NCI-H1436 (cell line): ENCODE data around the gene HELZ2.

ENCODE experiments used
- DNase-seq: peaks from one replicate; lab custom pipeline; 2025; lab: John Stamatoyannopoulos, UW

Gene HELZ2

GRCh38 chr20:63549679-63550282 is 24.3 kb downstream of the HELZ2 start:
- DNase-seq: no peak

- no peak for DNase-seq
Measured at GRCh38 chr20:63549019-63549418, 25.0 kb downstream of the HELZ2 start.

GRCh38 chr20:63548542-63548941 is 25.5 kb downstream of the HELZ2 start:
- no peak for DNase-seq

- DNase-seq: no peak
Measured at GRCh38 chr20:63547725-63548480, 26.1 kb downstream of the HELZ2 start, which contains the start of gene SRMS. TSS of gene SRMS (minus strand) at chr20:63547749. CDS start at chr20:63547463, 286 bp downstream.

- no peak for DNase-seq
Measured at GRCh38 chr20:63546956-63547724, 26.9 kb downstream of the HELZ2 start.

- no peak for DNase-seq
Measured at GRCh38 chr20:63546256-63546955, 27.6 kb downstream of the HELZ2 start.

GRCh38 chr20:63545814-63546213 is 28.2 kb downstream of the HELZ2 start:
- no peak for DNase-seq

GRCh38 chr20:63544958-63545516 is 29.0 kb downstream of the HELZ2 start:
- no peak for DNase-seq

GRCh38 chr20:63544241-63544957 is 29.6 kb downstream of the HELZ2 start:
- no peak for DNase-seq

- DNase-seq: no peak
Measured at GRCh38 chr20:63543733-63544132, 30.3 kb downstream of the HELZ2 start.

GRCh38 chr20:63543131-63543530 is 30.9 kb downstream of the HELZ2 start:
- no peak for DNase-seq

- DNase-seq: no peak
Measured at GRCh38 chr20:63542696-63543095, 31.3 kb downstream of the HELZ2 start.

GRCh38 chr20:63542031-63542559 is 31.9 kb downstream of the HELZ2 start:
- DNase-seq: no peak

GRCh38 chr20:63541371-63541770 is 32.7 kb downstream of the HELZ2 start:
- no peak for DNase-seq

GRCh38 chr20:63540417-63541186 is 33.4 kb downstream of the HELZ2 start:
- DNase-seq: no peak

- DNase-seq: no peak
Measured at GRCh38 chr20:63539441-63540370, 34.3 kb downstream of the HELZ2 start.

GRCh38 chr20:63539092-63539430 is 35.0 kb downstream of the HELZ2 start:
- no peak for DNase-seq

GRCh38 chr20:63538204-63539091 is 35.6 kb downstream of the HELZ2 start:
- no peak for DNase-seq
